HEK293 (cell line): Measurements from ENCODE around the gene WWOX.

Source experiments
- KLF1 ChIP-seq: fragments of 450-650 bp; formaldehyde crosslinking; IDR thresholded peaks from 2 replicates; pipeline ENCODE4 v1.5.1; 2016; ENCODE audit warnings: missing biosample characterization, missing genetic modification characterization
- MZF1 ChIP-seq: fragments of 450-650 bp; formaldehyde crosslinking; IDR thresholded peaks from 2 replicates; pipeline ENCODE4 v1.5.1; 2017; ENCODE audit warnings: missing biosample characterization, missing genetic modification characterization, borderline replicate concordance
- REPIN1 ChIP-seq: fragments of 450-650 bp; formaldehyde crosslinking; IDR thresholded peaks from 2 replicates; pipeline ENCODE4 v1.5.1; 2017; ENCODE audit warnings: missing biosample characterization, missing genetic modification characterization, low read depth
- ZNF324 ChIP-seq: fragments of 450-650 bp; formaldehyde crosslinking; IDR thresholded peaks from 2 replicates; pipeline ENCODE4 v1.5.1; 2016; ENCODE audit warnings: missing biosample characterization, missing genetic modification characterization
- TF ChIP-seq, protein P1 (sequence below): fragments of 450-650 bp; formaldehyde crosslinking; IDR thresholded peaks from 2 replicates; pipeline ENCODE4 v1.5.1; 2016; ENCODE audit warnings: missing biosample characterization, missing genetic modification characterization
- TF ChIP-seq, protein P2 (sequence below): fragments of 450-650 bp; formaldehyde crosslinking; IDR thresholded peaks from 2 replicates; pipeline ENCODE4 v1.5.1; 2016; ENCODE audit warnings: missing biosample characterization, missing genetic modification characterization

DNA sequence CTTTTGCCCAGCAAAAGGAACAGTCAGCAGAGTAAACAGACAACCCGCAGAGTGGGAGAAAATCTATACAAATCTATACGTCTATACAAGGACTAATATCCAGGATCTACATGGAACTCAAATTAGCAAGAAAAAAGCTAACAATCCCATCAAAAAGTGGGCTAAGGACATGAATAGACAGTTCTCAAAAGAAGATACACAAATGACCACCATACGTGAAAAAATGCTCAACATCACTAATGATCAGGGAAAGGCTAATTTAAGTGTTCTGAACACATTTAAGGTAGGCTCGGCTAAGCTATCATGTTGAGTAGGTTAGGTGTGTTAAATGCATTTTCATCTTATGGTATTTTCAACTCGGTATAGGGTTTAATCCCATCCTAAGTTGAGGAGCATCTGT lies 598.0 kb downstream of the WWOX start:
- TF ChIP-seq MZF1 (tag by site-specific recombination) (no peak), KLF1 (tag by site-specific recombination) (no peak), REPIN1 (tag by site-specific recombination) (no peak), ZNF324 (no peak)
- TF ChIP-seq, protein P1, sequence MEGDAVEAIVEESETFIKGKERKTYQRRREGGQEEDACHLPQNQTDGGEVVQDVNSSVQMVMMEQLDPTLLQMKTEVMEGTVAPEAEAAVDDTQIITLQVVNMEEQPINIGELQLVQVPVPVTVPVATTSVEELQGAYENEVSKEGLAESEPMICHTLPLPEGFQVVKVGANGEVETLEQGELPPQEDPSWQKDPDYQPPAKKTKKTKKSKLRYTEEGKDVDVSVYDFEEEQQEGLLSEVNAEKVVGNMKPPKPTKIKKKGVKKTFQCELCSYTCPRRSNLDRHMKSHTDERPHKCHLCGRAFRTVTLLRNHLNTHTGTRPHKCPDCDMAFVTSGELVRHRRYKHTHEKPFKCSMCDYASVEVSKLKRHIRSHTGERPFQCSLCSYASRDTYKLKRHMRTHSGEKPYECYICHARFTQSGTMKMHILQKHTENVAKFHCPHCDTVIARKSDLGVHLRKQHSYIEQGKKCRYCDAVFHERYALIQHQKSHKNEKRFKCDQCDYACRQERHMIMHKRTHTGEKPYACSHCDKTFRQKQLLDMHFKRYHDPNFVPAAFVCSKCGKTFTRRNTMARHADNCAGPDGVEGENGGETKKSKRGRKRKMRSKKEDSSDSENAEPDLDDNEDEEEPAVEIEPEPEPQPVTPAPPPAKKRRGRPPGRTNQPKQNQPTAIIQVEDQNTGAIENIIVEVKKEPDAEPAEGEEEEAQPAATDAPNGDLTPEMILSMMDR (tag by site-specific recombination): no peak
- TF ChIP-seq, protein P2, sequence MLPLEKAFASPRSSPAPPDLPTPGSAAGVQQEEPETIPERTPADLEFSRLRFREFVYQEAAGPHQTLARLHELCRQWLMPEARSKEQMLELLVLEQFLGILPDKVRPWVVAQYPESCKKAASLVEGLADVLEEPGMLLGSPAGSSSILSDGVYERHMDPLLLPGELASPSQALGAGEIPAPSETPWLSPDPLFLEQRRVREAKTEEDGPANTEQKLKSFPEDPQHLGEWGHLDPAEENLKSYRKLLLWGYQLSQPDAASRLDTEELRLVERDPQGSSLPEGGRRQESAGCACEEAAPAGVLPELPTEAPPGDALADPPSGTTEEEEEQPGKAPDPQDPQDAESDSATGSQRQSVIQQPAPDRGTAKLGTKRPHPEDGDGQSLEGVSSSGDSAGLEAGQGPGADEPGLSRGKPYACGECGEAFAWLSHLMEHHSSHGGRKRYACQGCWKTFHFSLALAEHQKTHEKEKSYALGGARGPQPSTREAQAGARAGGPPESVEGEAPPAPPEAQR (tag by site-specific recombination): no peak
